Muscle of arm (tissue), 12 donors: Measurements from ENCODE around the gene MRC1. TPM values are rescaled to one million over a fixed set of nuclear protein-coding genes. Genes with fewer than 3 reads are reported as not detected.

Source experiments
- DNase-seq: peaks from one replicate; pipeline ENCODE4 v3.0.0-alpha.2; 2013
- polyA plus RNA-seq, 12 donors: library from polyadenylated mRNA; unstranded; fragments of 120-200 nt; gene quantifications; one replicate each; pipeline ENCODE4 v1.2.1, GENCODE V29; 2013; ENCODE audit not compliant: insufficient read length in 12 of 12

Gene MRC1
- polyA plus RNA-seq, 12 donors: 8.3 to 20.4 (median 14.5) TPM; not detected in 1

GRCh38 chr10:17795083-17795482 is 14.1 kb upstream of the MRC1 start:
- DNase-seq: no peak

GRCh38 chr10:17795813-17796594 is 13.1 kb upstream of the MRC1 start:
- DNase-seq: no peak

- no peak for DNase-seq
Measured at GRCh38 chr10:17801507-17801906, 7.6 kb upstream of the MRC1 start.

- no peak for DNase-seq
Measured at GRCh38 chr10:17802350-17802749, 6.8 kb upstream of the MRC1 start.

GRCh38 chr10:17802976-17803375 is 6.2 kb upstream of the MRC1 start:
- no peak for DNase-seq

- no peak for DNase-seq
Measured at GRCh38 chr10:17805330-17805729, 3.8 kb upstream of the MRC1 start.

- DNase-seq: no peak
Measured at GRCh38 chr10:17805921-17806577, 3.1 kb upstream of the MRC1 start.

- DNase-seq: no peak
Measured at GRCh38 chr10:17811146-17811865, 2.2 kb downstream of the MRC1 start.

GRCh38 chr10:17814973-17815372 is 5.8 kb downstream of the MRC1 start:
- no peak for DNase-seq

- DNase-seq: no peak
Measured at GRCh38 chr10:17816199-17816598, 7.1 kb downstream of the MRC1 start.

GRCh38 chr10:17817316-17817715 is 8.2 kb downstream of the MRC1 start:
- no peak for DNase-seq

GRCh38 chr10:17817790-17818189 is 8.6 kb downstream of the MRC1 start:
- DNase-seq: no peak

GRCh38 chr10:17819836-17820235 is 10.7 kb downstream of the MRC1 start:
- DNase-seq: no peak

- no peak for DNase-seq
Measured at GRCh38 chr10:17820943-17821342, 11.8 kb downstream of the MRC1 start.

GRCh38 chr10:17821893-17822292 is 12.7 kb downstream of the MRC1 start:
- no peak for DNase-seq

GRCh38 chr10:17831341-17831740 is 22.2 kb downstream of the MRC1 start:
- no peak for DNase-seq

GRCh38 chr10:17831896-17832295 is 22.7 kb downstream of the MRC1 start:
- no peak for DNase-seq

GRCh38 chr10:17833656-17834055 is 24.5 kb downstream of the MRC1 start:
- no peak for DNase-seq

- no peak for DNase-seq
Measured at GRCh38 chr10:17835688-17836087, 26.5 kb downstream of the MRC1 start.

- no peak for DNase-seq
Measured at GRCh38 chr10:17836942-17837341, 27.8 kb downstream of the MRC1 start.

- peak; percentile 26 for DNase-seq
Measured at GRCh38 chr10:17838080-17838648, 29.0 kb downstream of the MRC1 start.

- DNase-seq: no peak
Measured at GRCh38 chr10:17841050-17841449, 31.9 kb downstream of the MRC1 start.

GRCh38 chr10:17842641-17843040 is 33.5 kb downstream of the MRC1 start:
- DNase-seq: no peak
